H1 (cell line): ENCODE data around the gene VPS13D. TPM values are rescaled to one million over a fixed set of nuclear protein-coding genes. Genes with fewer than 3 reads are reported as not detected.

Experiments
- CTCF ChIA-PET: fragments of 300-600 bp; sonication (Branson Sonifier 250); formaldehyde crosslinking; loops from one replicate; lab custom pipeline; 2021; ENCODE audit not compliant: partially characterized antibody; lab: Charles Lee
- POLR2A ChIA-PET: fragments of 300-600 bp; sonication (Branson Sonifier 250); formaldehyde crosslinking; loops from one replicate; lab custom pipeline; 2021; ENCODE audit warnings: inconsistent platforms; ENCODE audit not compliant: partially characterized antibody; lab: Charles Lee
- DNase-seq, 2 experiments: peaks; one replicate each; pipeline versions ENCODE4 v3.0.0 to v3.0.0-alpha.2; 2010 to 2022; ENCODE audit warnings: low spot score in 2 of 2, low read depth in 1 of 2, mixed read lengths in 1 of 2
- FAIRE-seq: peaks from 2 replicates; lab custom pipeline; 2011; peaks lifted over from hg19 to GRCh38; lab: Jason Lieb, UNC
- H2AFZ ChIP-seq: 2 replicates; pipeline ENCODE4 v1.8.1; 2012; ENCODE audit warnings: low read length, inconsistent platforms
- H2AK5ac ChIP-seq: 2 replicates; pipeline ENCODE4 v1.6.1; 2013; ENCODE audit warnings: low read depth, low read length
- H2BK120ac ChIP-seq: replicated peaks from 2 replicates; pipeline ENCODE3; 2013; ENCODE audit warnings: low read depth, low read length, inconsistent platforms
- H2BK12ac ChIP-seq: 2 replicates; pipeline ENCODE4 v1.6.1; 2013; ENCODE audit warnings: low read depth, low read length
- H2BK15ac ChIP-seq: 2 replicates; pipeline ENCODE4 v1.6.1; 2013; ENCODE audit warnings: low read length
- H2BK20ac ChIP-seq: 2 replicates; pipeline ENCODE4 v1.6.1; 2013; ENCODE audit warnings: low read length
- H2BK5ac ChIP-seq: 2 replicates; pipeline ENCODE4 v1.6.1; 2013; ENCODE audit warnings: low read depth, low read length
- H3K14ac ChIP-seq: 2 replicates; pipeline ENCODE4 v1.6.1; 2013; ENCODE audit warnings: inconsistent platforms; ENCODE audit not compliant: insufficient read length
- H3K18ac ChIP-seq: 2 replicates; pipeline ENCODE4 v1.6.1; 2013; ENCODE audit warnings: low read length; ENCODE audit errors: extremely low read depth
- H3K23ac ChIP-seq: 2 replicates; pipeline ENCODE4 v1.6.1; 2013; ENCODE audit warnings: inconsistent platforms; ENCODE audit not compliant: insufficient read length
- H3K23me2 ChIP-seq: 2 replicates; pipeline ENCODE4 v1.6.1; 2013; ENCODE audit warnings: low read depth, low read length
- H3K27ac ChIP-seq: 2 replicates; pipeline ENCODE4 v1.6.1; 2011; ENCODE audit warnings: low read depth, low read length, inconsistent platforms
- H3K27me3 ChIP-seq, 4 experiments: replicated peaks in 1 of 4; 1 replicate in 1 of 4; 2 replicates in 3 of 4; pipeline versions ENCODE4 v1.6.1 to v1.8.1; 2011 to 2013; ENCODE audit warnings: low read length in 3 of 4, mild to moderate bottlenecking in 3 of 4, inconsistent platforms in 2 of 4, mixed read lengths in 2 of 4, moderate library complexity in 1 of 4; ENCODE audit not compliant: control insufficient read depth in 3 of 4, insufficient read depth in 3 of 4; ENCODE audit errors: extremely low read depth in 1 of 4
- H3K36me3 ChIP-seq, 4 experiments: 2 replicates each; pipeline versions ENCODE4 v1.6.1 to v1.8.1; 2011 to 2013; ENCODE audit warnings: mild to moderate bottlenecking in 4 of 4, low read length in 3 of 4, moderate library complexity in 2 of 4, control low read depth in 1 of 4, inconsistent platforms in 1 of 4; ENCODE audit not compliant: insufficient read depth in 4 of 4, control insufficient read depth in 2 of 4
- H3K4ac ChIP-seq: replicated peaks from 2 replicates; pipeline ENCODE3; 2013; ENCODE audit warnings: low read length, low read depth, mixed read lengths, inconsistent platforms; ENCODE audit not compliant: insufficient read length
- H3K4me1 ChIP-seq, 4 experiments: replicated peaks in 1 of 4; 1 replicate in 1 of 4; 2 replicates in 3 of 4; pipeline versions ENCODE4 v1.6.1 to v1.8.1; 2011 to 2013; ENCODE audit warnings: low read length in 3 of 4, inconsistent platforms in 2 of 4, mixed read lengths in 1 of 4; ENCODE audit not compliant: insufficient read depth in 4 of 4, control insufficient read depth in 3 of 4
- H3K4me2 ChIP-seq, 2 experiments: 2 replicates each; pipeline versions ENCODE4 v1.6.1 to v1.8.1; 2011 to 2013; ENCODE audit warnings: low read depth in 2 of 2, low read length in 2 of 2, control low read depth in 1 of 2, inconsistent platforms in 1 of 2, mild to moderate bottlenecking in 1 of 2; ENCODE audit not compliant: insufficient read depth in 1 of 2
- H3K4me3 ChIP-seq, 4 experiments: fragments of 200-600, 300-600 bp in 1 of 4; sonication (generic), shearing (Covaris generic), sonication (Bioruptor Twin) in 1 of 4; 2 replicates each; pipeline versions ENCODE4 v1.5.1 to v1.8.1; 2011 to 2016; ENCODE audit warnings: low read length in 4 of 4, low read depth in 3 of 4, control low read depth in 2 of 4, inconsistent platforms in 2 of 4, mild to moderate bottlenecking in 2 of 4, mixed read lengths in 1 of 4, moderate library complexity in 1 of 4; ENCODE audit not compliant: insufficient read depth in 2 of 4; ENCODE audit errors: extremely low read depth in 1 of 4
- H3K56ac ChIP-seq: replicated peaks from 2 replicates; pipeline ENCODE3; 2013; ENCODE audit warnings: low read depth, mild to moderate bottlenecking, mixed read lengths, low read length, inconsistent platforms; ENCODE audit not compliant: insufficient read length
- H3K79me1 ChIP-seq: 2 replicates; pipeline ENCODE4 v1.6.1; 2013; ENCODE audit warnings: low read depth, low read length, control low read depth
- H3K79me2 ChIP-seq, 2 experiments: 2 replicates each; pipeline versions ENCODE4 v1.6.1 to v1.8.1; 2012 to 2013; ENCODE audit warnings: low read length in 2 of 2, mild to moderate bottlenecking in 2 of 2, inconsistent platforms in 1 of 2; ENCODE audit not compliant: insufficient read depth in 2 of 2, control insufficient read depth in 1 of 2
- H3K9ac ChIP-seq, 4 experiments: replicated peaks in 1 of 4; 1 replicate in 1 of 4; 2 replicates in 3 of 4; pipeline versions ENCODE4 v1.6.1 to v1.8.1; 2011 to 2013; ENCODE audit warnings: low read depth in 3 of 4, low read length in 3 of 4, control low read depth in 2 of 4, mild to moderate bottlenecking in 2 of 4, moderate library complexity in 2 of 4, inconsistent platforms in 1 of 4; ENCODE audit errors: extremely low read depth in 1 of 4
- H3K9me3 ChIP-seq, 2 experiments: 2 replicates each; pipeline versions ENCODE4 v1.6.1 to v1.8.1; 2012 to 2013; ENCODE audit warnings: mild to moderate bottlenecking in 2 of 2, moderate library complexity in 2 of 2, control low read depth in 1 of 2, inconsistent platforms in 1 of 2, low read depth in 1 of 2, low read length in 1 of 2, mixed read lengths in 1 of 2; ENCODE audit not compliant: insufficient read depth in 2 of 2
- H4K20me1 ChIP-seq, 2 experiments: replicated peaks in 1 of 2; 2 replicates each; pipeline versions ENCODE3 to v1.8.1; 2011 to 2013; ENCODE audit warnings: inconsistent platforms in 2 of 2, low read length in 2 of 2, mild to moderate bottlenecking in 1 of 2; ENCODE audit not compliant: insufficient read depth in 2 of 2, control insufficient read depth in 1 of 2
- H4K5ac ChIP-seq: 2 replicates; pipeline ENCODE4 v1.6.1; 2013; ENCODE audit warnings: low read length, low read depth, mixed read lengths, inconsistent platforms; ENCODE audit not compliant: insufficient read length
- H4K8ac ChIP-seq: 2 replicates; pipeline ENCODE4 v1.8.0; 2013; ENCODE audit warnings: mild to moderate bottlenecking, moderate library complexity, low read length, inconsistent platforms; ENCODE audit not compliant: insufficient read depth; ENCODE audit errors: extremely low read depth
- H4K91ac ChIP-seq: replicated peaks from 2 replicates; pipeline ENCODE3; 2013; ENCODE audit warnings: low read length, mixed read lengths, inconsistent platforms; ENCODE audit not compliant: insufficient read length
- ATF3 ChIP-seq: IDR thresholded peaks from 2 replicates; pipeline ENCODE4 v1.6.1; 2011; ENCODE audit warnings: low read depth, mild to moderate bottlenecking, low read length; ENCODE audit not compliant: insufficient read depth
- CEBPB ChIP-seq: IDR thresholded peaks from 2 replicates; pipeline ENCODE4 v1.6.1; 2012; ENCODE audit warnings: low read depth, low read length
- WGBS, 2 experiments: shearing (Covaris generic) in 1 of 2; methylation state at CpG; one replicate each; pipeline versions ENCODE4 v1.1.6 to v1.1.7; 2013 to 2015; ENCODE audit warnings: low lambda C conversion rate in 2 of 2, mixed read lengths in 2 of 2, inconsistent platforms in 1 of 2, low coverage in 1 of 2, missing lambda C conversion rate in 1 of 2; ENCODE audit not compliant: insufficient replicate concordance in 2 of 2, insufficient coverage in 1 of 2, insufficient read length in 1 of 2; ENCODE audit errors: extremely low coverage in 1 of 2, missing lambda C conversion rate in 1 of 2; 5-methylcytosine and 5-hydroxymethylcytosine counted together
- polyA plus RNA-seq, 7 experiments: library from polyadenylated mRNA; depleted of rRNA in 3 of 7; stranded (reverse) in 5 of 7; unstranded in 2 of 7; fragments of >200 nt in 5 of 7; fragments of 200-250 nt in 2 of 7; gene quantifications; 1 replicate in 5 of 7; 2 replicates in 1 of 7; 4 replicates in 1 of 7; pipeline versions ENCODE4 v1.2.1 to v1.2.3, GENCODE V29; 2011 to 2013; ENCODE audit warnings: missing spikeins in 2 of 7, mixed read lengths in 2 of 7
- total RNA-seq: library from RNA; stranded (reverse); fragmentation: NEBNext Ultra II Directional; extraction: Animal tissue kit (Norgen Biotek cat#: 25700); gene quantifications from 2 replicates; pipeline ENCODE4 v1.2.1, GENCODE V29; 2021

Gene VPS13D
- total and polyA plus RNA-seq, 2 of the 8 experiments (the other 6 are each of a cell fraction or from before 2014, with no cell fraction given) = 10.9 to 31.2 TPM

GRCh38 chr1:12555411-12556367 is 325.9 kb downstream of the VPS13D start:
- H2BK15ac ChIP-seq = no peak overlapping the region; the same call in 1 of the 2 replicates
- H2BK5ac ChIP-seq = no peak overlapping the region
- H4K5ac ChIP-seq = no peak overlapping the region
- H3K79me1 ChIP-seq = no peaks in the 10 kb centered on the region
- H2BK12ac ChIP-seq = no peak overlapping the region
- peak overlapping the region; percentile 10 for H4K91ac ChIP-seq
- peaks cover 0 to 5% (median 3%) of the 10 kb centered on the region in 4 experiments; a peak in 4 of 7 replicates for H3K4me1 ChIP-seq
- H3K27me3 ChIP-seq = no peaks in the 10 kb centered on the region
- no peaks in the 10 kb centered on the region for H3K23me2 ChIP-seq
- H2AFZ ChIP-seq = no peak overlapping the region
- POLR2A ChIA-PET = interaction anchor here (0.7 to 1.8 kb wide), 4 partner anchors 10 to 63 kb away, joined by 3 to 6 read pairs (median 4); no protein-coding TSS in a partner anchor
- H3K56ac ChIP-seq = no peak overlapping the region
- H3K27ac ChIP-seq = no peak overlapping the region
- no peak overlapping the region for H3K23ac ChIP-seq
- CTCF ChIA-PET = interaction anchor here (0.8 to 1.9 kb wide), 3 partner anchors 22 to 280 kb away, joined by 3 to 6 read pairs (median 4); no protein-coding TSS in a partner anchor
- no peak overlapping the region for H3K4me3 ChIP-seq
- no peak overlapping the region for H3K18ac ChIP-seq
- no peaks in the 10 kb centered on the region for H3K36me3 ChIP-seq
- H3K9ac ChIP-seq = no peak overlapping the region
- H3K79me2 ChIP-seq = no peaks in the 10 kb centered on the region
- no peak overlapping the region for H2AK5ac ChIP-seq
- DNase-seq = no peak
- TF ChIP-seq CEBPB (peak; percentile 41; the same call in 1 of the 2 replicates), ATF3 (no peak)
- 84% methylated on average over 13 of the region's 13 CpGs; no CpG with 5 or more reads in 1 of the 2 experiments for WGBS, 2 experiments
- no peak overlapping the region for H2BK20ac ChIP-seq
- H3K4me2 ChIP-seq = no peak overlapping the region
- H3K14ac ChIP-seq = no peak overlapping the region
- no peak overlapping the region for H2BK120ac ChIP-seq
- no peaks in the 10 kb centered on the region for H4K20me1 ChIP-seq
- FAIRE-seq = no peak
- no peak overlapping the region for H3K4ac ChIP-seq
- peaks cover 3 to 10% of the 10 kb centered on the region in 2 experiments; a peak in 3 of 4 replicates for H3K9me3 ChIP-seq
- H4K8ac ChIP-seq = no peak overlapping the region; the same call in 1 of the 2 replicates
